K562 (cell line): ENCODE results near the gene PLPPR2. TPM values are rescaled to one million over a fixed set of nuclear protein-coding genes. Genes with fewer than 3 reads are reported as not detected.
"Not testable (repeated sequence)": the region's sequence is repeated elsewhere in the genome, so short reads cannot be mapped to it uniquely, and the experiment has no call there.

ENCODE experiments used
- ATAC-seq: fragments of 200-7000 bp; cut with Tn5 transposase; 3 replicates; pipeline ENCODE4 v1.9.1; 2020; ENCODE audit warnings: moderate library complexity
- BruUV-seq: library from RNA; stranded (reverse); fragments of 400-500 nt; replicated peaks from 2 replicates; lab custom pipeline; 2021; lab: Mats Ljungman, UMichigan
- CTCF ChIA-PET: fragments of 300-600 bp; formaldehyde crosslinking; extraction: SDS; loops from one replicate; lab custom pipeline; 2021; ENCODE audit warnings: low intra/inter-chr PET ratio; lab: Yijun Ruan, JAX
- POLR2A ChIA-PET: fragments of 300-600, 350-650 bp; sonication (Branson Sonifier 250); formaldehyde crosslinking; extraction: SDS; loops from one replicate; lab custom pipeline; 2021; ENCODE audit warnings: antibody characterized with exemption, inconsistent platforms; lab: Yijun Ruan, JAX
- DNase-seq, 4 experiments: peaks; one replicate each; pipeline versions ENCODE4 v3.0.0 to v3.0.0-alpha.2; 2011 to 2018; ENCODE audit warnings: low spot score in 3 of 4, mixed read lengths in 3 of 4; ENCODE audit errors: extremely low read depth in 1 of 4
- FAIRE-seq: peaks from 2 replicates; lab custom pipeline; 2011; peaks lifted over from hg19 to GRCh38; lab: Jason Lieb, UNC
- H2AFZ ChIP-seq: 2 replicates; pipeline ENCODE4 v1.6.0; 2011; ENCODE audit warnings: low read depth, low read length, control low read depth, inconsistent platforms
- H3K27ac ChIP-seq: fragments of 200-600 bp; 3 replicates; pipeline ENCODE4 v1.8.0; 2011; ENCODE audit warnings: low read depth, mild to moderate bottlenecking, control low read depth, inconsistent platforms, low read length, moderate library complexity, mixed read lengths; ENCODE audit errors: extremely low read depth
- H3K27me3 ChIP-seq, 2 experiments: fragments of 300-600 bp in 1 of 2; 2 replicates in 1 of 2; 3 replicates in 1 of 2; pipeline versions ENCODE4 v1.6.0 to v1.8.0; 2011; ENCODE audit warnings: inconsistent platforms in 2 of 2, low read length in 2 of 2, mild to moderate bottlenecking in 1 of 2, mixed read lengths in 1 of 2, moderate library complexity in 1 of 2; ENCODE audit not compliant: control insufficient read depth in 2 of 2, insufficient read depth in 2 of 2
- H3K36me3 ChIP-seq: fragments of 300-600 bp; 3 replicates; pipeline ENCODE4 v1.8.0; 2011; ENCODE audit warnings: mild to moderate bottlenecking, low read length, inconsistent platforms; ENCODE audit not compliant: control insufficient read depth, insufficient read depth
- H3K4me1 ChIP-seq, 2 experiments: fragments of 200-600 bp in 1 of 2; replicated peaks in 1 of 2; 2 replicates in 1 of 2; 3 replicates in 1 of 2; pipeline versions ENCODE4 v1.5.1 to v1.8.0; 2011; ENCODE audit warnings: inconsistent platforms in 2 of 2, low read length in 2 of 2, mild to moderate bottlenecking in 1 of 2, mixed read lengths in 1 of 2, moderate library complexity in 1 of 2; ENCODE audit not compliant: control insufficient read depth in 2 of 2, insufficient read depth in 2 of 2
- H3K4me2 ChIP-seq: 2 replicates; pipeline ENCODE4 v1.6.1; 2011; ENCODE audit warnings: low read length, control low read depth, inconsistent platforms, mixed read lengths; ENCODE audit not compliant: insufficient read depth
- H3K4me3 ChIP-seq: fragments of 200-600 bp; sonication (generic), shearing (Covaris generic); 2 replicates; pipeline ENCODE4 v1.5.1; 2016; ENCODE audit warnings: control low read depth, inconsistent platforms
- H3K79me2 ChIP-seq: fragments of 200-600 bp; 3 replicates; pipeline ENCODE4 v1.8.0; 2011; ENCODE audit warnings: low read length, inconsistent platforms; ENCODE audit not compliant: control insufficient read depth, insufficient read depth
- H3K9ac ChIP-seq, 2 experiments: 2 replicates each; pipeline versions ENCODE4 v1.6.0 to v1.6.1; 2011; ENCODE audit warnings: low read depth in 2 of 2, low read length in 2 of 2, control low read depth in 1 of 2, inconsistent platforms in 1 of 2, mild to moderate bottlenecking in 1 of 2, mixed read lengths in 1 of 2; ENCODE audit not compliant: insufficient read depth in 1 of 2
- H3K9me1 ChIP-seq: one replicate; pipeline ENCODE4 v1.6.0; 2011; ENCODE audit warnings: inconsistent platforms, mild to moderate bottlenecking, low read length, moderate library complexity; ENCODE audit not compliant: control insufficient read depth, insufficient read depth
- H3K9me3 ChIP-seq: replicated peaks from 2 replicates; pipeline ENCODE4 v1.5.1; 2011; ENCODE audit warnings: low read depth, low read length, inconsistent platforms; ENCODE audit not compliant: control insufficient read depth, insufficient read depth
- H4K20me1 ChIP-seq: replicated peaks from 2 replicates; pipeline ENCODE4 v1.6.1; 2011; ENCODE audit warnings: low read length, inconsistent platforms, mixed read lengths; ENCODE audit not compliant: control insufficient read depth, insufficient read depth
- RFX1 ChIP-seq: fragments of 450-650 bp; IDR thresholded peaks from 2 replicates; pipeline ENCODE4 v1.6.1; 2016; ENCODE audit warnings: mild to moderate bottlenecking, moderate library complexity
- ZBTB40 ChIP-seq, 2 experiments: fragments of 450-650 bp in 1 of 2; sonication (generic) in 1 of 2; formaldehyde crosslinking in 1 of 2; IDR thresholded peaks; 2 replicates each; pipeline versions ENCODE4 v1.7.1 to v1.9.0; 2016 to 2022; ENCODE audit warnings: inconsistent platforms in 1 of 2, mild to moderate bottlenecking in 1 of 2, missing genetic modification reagents in 1 of 2
- WGBS: fragments of 100-300 bp; shearing (Covaris generic); methylation state at CpG from one replicate; pipeline ENCODE4 v1.1.6; 2016; ENCODE audit warnings: low coverage, mixed read lengths; ENCODE audit not compliant: insufficient coverage; ENCODE audit errors: missing lambda C conversion rate; 5-methylcytosine and 5-hydroxymethylcytosine counted together
- in situ Hi-C: fragments of 300-500 bp; cut with MboI; formaldehyde crosslinking; loops from 4 replicates; pipeline ENCODE4 v1.15.0; 2018; ENCODE audit warnings: inconsistent platforms, mixed read lengths
- intact Hi-C: fragments of 100-400 bp; cut with micrococcal nuclease; formaldehyde crosslinking; loops from 2 replicates; pipeline ENCODE4 v1.14.2; 2022
- polyA plus RNA-seq, 8 experiments: library from polyadenylated mRNA; depleted of rRNA in 4 of 8; stranded (reverse) in 5 of 8; unstranded in 3 of 8; fragments of >200 nt; fragmentation: Nextera tagmentation in 2 of 8; fragmentation: Illumina TruSeq in 1 of 8; extraction: Ambion mirVana in 2 of 8; extraction: Trizol in 1 of 8; gene quantifications; 2 replicates each; pipeline versions ENCODE4 v1.2.1 to v1.2.3, GENCODE V29; 2011 to 2014; ENCODE audit warnings: inconsistent platforms in 1 of 8, missing spikeins in 1 of 8
- total RNA-seq, 7 experiments: library from RNA; depleted of rRNA in 6 of 7; stranded (reverse); fragments of >200 nt in 6 of 7; fragmentation: Illumina TruSeq in 2 of 7; extraction: Trizol in 2 of 7; gene quantifications; 2 replicates each; pipeline versions ENCODE4 v1.2.1 to v1.2.3, GENCODE V29; 2011 to 2021; ENCODE audit warnings: low replicate concordance in 1 of 7

PLPPR2 gene
- total and polyA plus RNA-seq, 9 of the 15 experiments (the other 6 are each of a cell fraction or from before 2014, with no cell fraction given), result 0.49 to 15.9 (median 3.4) TPM

GRCh38 chr19:11333838-11334237 lies 21.4 kb upstream of the PLPPR2 start:
- TF ChIP-seq ZBTB40 (IDR thresholded peaks at IDR 0.05) (peak; percentile 97), ZBTB40 (CRISPR knock-in tag; IDR thresholded peaks at IDR 0.05) (peak; percentile 97), RFX1 (peak; percentile 72)
- TF ChIP-seq, all 486 proteins: peak for 2; not testable (repeated sequence) for 484
- 41% methylated on average over 9 of the region's 9 CpGs for WGBS
- H2AFZ ChIP-seq, H3K27me3 ChIP-seq, H3K79me2 ChIP-seq, ATAC-seq, H3K9me1 ChIP-seq, BruUV-seq, CTCF ChIA-PET, H3K36me3 ChIP-seq, DNase-seq, H4K20me1 ChIP-seq, H3K4me3 ChIP-seq, H3K9me3 ChIP-seq, FAIRE-seq, H3K27ac ChIP-seq, H3K4me1 ChIP-seq, in situ Hi-C loops, H3K9ac ChIP-seq, intact Hi-C loops, H3K4me2 ChIP-seq: not testable (repeated sequence)
- POLR2A ChIA-PET, result interaction anchor here (0.6 kb wide), 1 partner anchor 14 kb away, joined by 5 read pairs; no protein-coding TSS in a partner anchor
